GM19463 (cell line): ENCODE measurements around the gene PANK3.

ENCODE experiments used
- ATAC-seq: cut with Tn5 transposase; IDR thresholded peaks from one replicate; pipeline ENCODE4 v1.9.1; 2021; ENCODE audit warnings: mild to moderate bottlenecking, moderate library complexity; ENCODE audit not compliant: unreplicated experiment

PANK3 gene

GRCh38 chr5:168578538-168579487 is at the start of gene PANK3:
Gene PANK3, minus strand, starts transcription at chr5:168579368. Its CDS starts 85 bp downstream, at chr5:168579283.
- peak; percentile 53 for ATAC-seq

DNA sequence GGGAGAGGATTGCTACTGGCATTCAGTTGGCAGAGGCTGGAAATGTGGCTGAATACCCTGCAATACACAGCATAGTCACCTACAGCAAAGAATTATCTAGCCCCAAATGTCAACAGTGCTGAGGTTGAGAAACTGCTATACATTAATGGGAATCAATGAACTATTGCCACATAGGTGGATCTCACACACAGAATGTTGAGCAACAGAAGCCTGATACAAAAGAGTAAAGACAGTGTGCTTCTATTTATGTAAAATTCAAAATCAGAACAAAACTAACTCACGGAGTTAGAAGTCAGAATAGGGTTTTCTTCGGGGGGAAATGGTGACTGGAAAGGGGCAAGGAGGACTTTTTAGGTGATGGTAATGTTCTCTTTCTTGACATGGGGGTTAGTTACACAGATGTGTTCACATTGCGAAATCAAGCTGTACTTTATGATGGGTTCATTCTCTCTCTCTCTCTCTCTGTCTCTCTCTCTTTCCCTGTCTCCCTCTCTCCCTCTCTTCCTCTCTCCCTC is 45.7 kb upstream of the PANK3 start:
- no peak for ATAC-seq

DNA sequence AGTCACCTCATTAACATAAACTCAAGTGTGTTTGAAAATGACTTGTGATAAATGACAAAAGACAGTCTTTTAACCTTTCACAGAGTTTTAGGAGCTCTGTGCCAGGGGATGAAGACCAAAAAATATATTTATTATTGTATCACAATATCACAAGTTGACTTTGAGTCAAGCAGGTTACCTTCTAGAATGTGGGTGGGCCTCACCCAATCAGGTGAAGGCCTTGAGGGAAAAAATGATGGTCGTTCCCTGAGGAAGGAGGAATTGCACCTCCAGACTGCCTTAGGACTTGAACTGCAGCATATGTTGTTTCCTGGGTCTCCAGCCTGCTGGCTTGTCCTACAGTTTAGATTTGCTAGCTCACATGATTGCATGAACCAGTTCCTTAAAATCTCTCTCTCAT is 41.6 kb upstream of the PANK3 start:
- no peak for ATAC-seq

- ATAC-seq, result no peak
These were observed 35.5 kb upstream of the PANK3 start for GRCh38 chr5:168614661-168615060.

DNA sequence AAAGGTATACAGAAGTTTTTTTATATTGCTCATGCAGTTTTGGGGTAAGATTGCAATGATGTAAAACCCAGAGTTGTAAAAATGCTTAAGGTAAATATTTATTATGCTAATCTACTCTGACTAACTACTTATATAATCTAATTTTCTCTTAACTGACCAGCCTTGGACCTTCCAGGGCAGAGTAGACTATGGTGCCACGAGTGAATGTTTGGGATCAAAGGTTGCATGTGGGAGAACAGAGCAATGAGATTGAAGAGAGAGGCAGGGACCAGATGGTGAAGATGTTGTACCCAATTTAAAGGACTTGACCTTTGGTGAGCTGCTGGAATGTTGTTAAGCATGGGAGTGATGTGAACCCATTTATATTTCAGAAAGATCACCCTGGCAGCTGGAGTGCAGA is 34.8 kb upstream of the PANK3 start:
- ATAC-seq, result no peak

DNA sequence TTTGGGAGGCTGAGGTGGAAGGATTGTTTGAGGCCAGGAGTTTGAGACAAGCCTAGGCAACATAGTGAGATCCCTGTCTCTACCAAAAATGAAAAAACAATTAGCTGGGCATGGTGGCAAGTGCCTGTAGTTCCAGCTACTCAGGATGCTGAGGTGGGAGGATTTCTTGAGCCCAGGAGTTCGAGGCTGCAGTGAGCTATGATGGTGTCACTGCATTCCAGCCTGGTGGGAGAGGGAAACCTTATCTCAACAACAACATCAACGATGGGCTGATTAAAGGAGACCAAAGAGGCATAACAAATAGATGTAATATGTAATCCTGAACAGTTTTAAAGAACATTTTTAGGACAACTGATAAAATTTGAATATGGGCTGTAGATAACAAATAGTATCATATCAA is 34.2 kb upstream of the PANK3 start:
- ATAC-seq, result no peak

GRCh38 chr5:168612996-168613395 is 33.8 kb upstream of the PANK3 start:
- ATAC-seq, result no peak

- no peak for ATAC-seq
These were observed 33.0 kb upstream of the PANK3 start for GRCh38 chr5:168612123-168612522.

GRCh38 chr5:168611165-168611564 is 32.0 kb upstream of the PANK3 start:
- ATAC-seq, result no peak

- no peak for ATAC-seq
These were observed 30.8 kb upstream of the PANK3 start for GRCh38 chr5:168609806-168610482.

GRCh38 chr5:168608821-168609220 is 29.7 kb upstream of the PANK3 start:
- no peak for ATAC-seq

DNA sequence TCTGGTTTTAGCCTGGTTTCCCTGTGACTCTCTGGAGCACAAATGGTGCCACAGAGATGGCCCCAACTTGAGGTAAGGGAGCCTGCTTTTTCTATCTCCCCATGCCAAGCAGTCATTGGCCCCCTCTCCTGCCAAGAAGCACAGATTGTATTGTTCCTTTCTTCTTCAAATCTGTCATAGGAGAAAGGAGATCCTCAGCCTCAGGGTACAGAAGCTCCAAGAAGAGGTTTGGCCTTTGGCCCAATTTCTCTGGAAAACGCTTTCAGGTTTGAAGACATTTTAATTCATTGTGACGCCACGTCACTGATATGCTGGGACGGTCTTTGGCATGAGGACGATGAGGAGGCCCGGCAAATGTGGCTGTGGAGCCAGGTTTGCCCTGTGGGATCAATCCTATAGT is 29.2 kb upstream of the PANK3 start:
- peak; percentile 34 for ATAC-seq

- peak; percentile 85 for ATAC-seq
These were observed 28.8 kb upstream of the PANK3 start for GRCh38 chr5:168607946-168608345.

GRCh38 chr5:168606562-168606961 is 27.4 kb upstream of the PANK3 start:
- no peak for ATAC-seq

- ATAC-seq, result no peak
These were observed 25.3 kb upstream of the PANK3 start for GRCh38 chr5:168604436-168604835.

GRCh38 chr5:168603746-168604145 is 24.6 kb upstream of the PANK3 start:
- no peak for ATAC-seq

DNA sequence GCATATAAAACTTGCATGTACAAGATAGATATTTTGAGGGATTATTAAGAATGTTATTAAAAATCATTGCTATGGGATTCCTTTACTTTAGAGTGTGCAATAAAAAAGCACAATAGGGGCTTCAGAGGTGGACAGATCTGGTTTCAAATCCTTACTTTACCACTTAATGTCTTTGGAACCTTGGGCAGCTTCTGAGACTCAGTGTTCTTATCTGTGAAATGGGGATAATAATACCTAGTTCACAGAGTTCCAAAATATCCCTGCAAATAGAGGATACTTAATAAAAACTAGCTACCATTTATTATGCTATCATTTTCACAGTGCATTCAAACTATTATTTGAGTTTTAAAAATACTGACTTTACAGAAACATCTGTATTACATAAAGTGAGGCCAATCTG is 23.3 kb upstream of the PANK3 start:
- ATAC-seq, result no peak

- no peak for ATAC-seq
These were observed 22.8 kb upstream of the PANK3 start for GRCh38 chr5:168601972-168602371.

DNA sequence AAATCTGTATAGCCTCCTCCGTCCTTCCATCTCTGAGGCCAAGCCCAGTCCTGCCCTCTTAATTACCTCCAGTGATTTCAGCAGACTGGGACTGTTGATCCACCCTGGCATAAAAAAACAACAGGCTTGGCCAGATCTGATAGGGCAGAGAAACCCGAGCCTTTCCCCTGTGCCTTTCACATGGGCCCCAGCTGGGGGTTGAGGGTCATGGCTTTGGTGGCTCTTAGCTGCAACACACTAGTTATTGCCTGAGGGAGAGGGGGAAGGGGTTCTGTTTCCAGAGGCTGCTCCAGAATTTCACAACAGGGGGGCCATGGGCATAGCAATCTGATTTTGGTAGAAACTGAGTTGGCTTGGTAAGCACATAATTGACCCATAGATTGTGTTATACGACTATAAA is 21.2 kb upstream of the PANK3 start:
- ATAC-seq, result no peak

- ATAC-seq, result no peak
These were observed 20.7 kb upstream of the PANK3 start for GRCh38 chr5:168599826-168600225.

DNA sequence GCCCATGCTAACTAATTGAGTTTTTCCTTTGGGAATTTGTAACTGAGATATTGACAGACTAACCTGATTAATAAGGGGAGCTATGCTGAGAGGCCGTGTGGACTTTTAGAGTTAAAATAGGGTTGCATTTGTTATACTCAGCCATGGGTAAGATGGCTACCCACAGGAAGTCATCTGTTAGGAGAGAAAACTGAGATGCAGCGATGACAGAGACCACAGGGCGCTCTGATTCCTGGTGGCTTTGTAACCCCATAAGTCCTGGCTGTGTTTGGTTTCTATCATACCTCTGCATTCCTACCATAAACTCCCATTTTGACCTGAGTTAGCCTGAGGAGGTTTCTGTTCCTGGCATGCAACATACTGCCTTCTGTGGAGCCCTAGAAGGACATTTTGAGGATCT is 19.5 kb upstream of the PANK3 start:
- ATAC-seq, result no peak

- no peak for ATAC-seq
These were observed 17.8 kb upstream of the PANK3 start for GRCh38 chr5:168596927-168597326.
